ENCODE results near the gene MSRB1.

Gene MSRB1

GRCh38 chr16:1916640-1916990 is 26.4 kb downstream of the MSRB1 start:
- DNase-seq (ENCODE audit: insufficient read length, low spot score) (no peak), FAIRE-seq (no peak)
- no peak for TF ChIP-seq POLR2A (IDR thresholded peaks at IDR 0.05; ENCODE audit: low read depth, low read length)

GRCh38 chr16:1915732-1916639 is 27.0 kb downstream of the MSRB1 start:
- DNase-seq (ENCODE audit: insufficient read length, low spot score) (no peak), FAIRE-seq (no peak)
- TF ChIP-seq POLR2A (IDR thresholded peaks at IDR 0.05; ENCODE audit: low read depth, low read length), result no peak

GRCh38 chr16:1914988-1915387 is 28.0 kb downstream of the MSRB1 start:
- no peak for FAIRE-seq
- no peak for TF ChIP-seq POLR2A (IDR thresholded peaks at IDR 0.05; ENCODE audit: low read depth, low read length)
- DNase-seq (ENCODE audit: insufficient read length, low spot score), result no peak

GRCh38 chr16:1914084-1914608 is 28.9 kb downstream of the MSRB1 start:
- no peak for DNase-seq (ENCODE audit: insufficient read length, low spot score)
- FAIRE-seq, result no peak
- no peak for TF ChIP-seq POLR2A (IDR thresholded peaks at IDR 0.05; ENCODE audit: low read depth, low read length)

- no peak for DNase-seq (ENCODE audit: insufficient read length, low spot score)
- no peak for FAIRE-seq
- no peak for TF ChIP-seq POLR2A (IDR thresholded peaks at IDR 0.05; ENCODE audit: low read depth, low read length)
These were observed 29.5 kb downstream of the MSRB1 start for GRCh38 chr16:1913327-1914083.

- DNase-seq (ENCODE audit: insufficient read length, low spot score), result no peak
- no peak for FAIRE-seq
- TF ChIP-seq POLR2A (IDR thresholded peaks at IDR 0.05; ENCODE audit: low read depth, low read length), result no peak
These were observed 30.8 kb downstream of the MSRB1 start for GRCh38 chr16:1912215-1912543.

- DNase-seq (ENCODE audit: insufficient read length, low spot score) (no peak), FAIRE-seq (no peak)
- no peak for TF ChIP-seq POLR2A (IDR thresholded peaks at IDR 0.05; ENCODE audit: low read depth, low read length)
These were observed 31.4 kb downstream of the MSRB1 start for GRCh38 chr16:1911467-1912214.

GRCh38 chr16:1909561-1910231 is 33.3 kb downstream of the MSRB1 start:
- DNase-seq (ENCODE audit: insufficient read length, low spot score), result no peak
- no peak for TF ChIP-seq POLR2A (IDR thresholded peaks at IDR 0.05; ENCODE audit: low read depth, low read length)
- FAIRE-seq, result no peak

- FAIRE-seq (no peak), DNase-seq (ENCODE audit: insufficient read length, low spot score) (no peak)
- no peak for TF ChIP-seq POLR2A (IDR thresholded peaks at IDR 0.05; ENCODE audit: low read depth, low read length)
These were observed 34.0 kb downstream of the MSRB1 start for GRCh38 chr16:1908983-1909382.

- FAIRE-seq (no peak), DNase-seq (ENCODE audit: insufficient read length, low spot score) (no peak)
- no peak for TF ChIP-seq POLR2A (IDR thresholded peaks at IDR 0.05; ENCODE audit: low read depth, low read length)
These were observed 34.8 kb downstream of the MSRB1 start for GRCh38 chr16:1908184-1908583.

- FAIRE-seq (no peak), DNase-seq (ENCODE audit: insufficient read length, low spot score) (no peak)
- no peak for TF ChIP-seq POLR2A (IDR thresholded peaks at IDR 0.05; ENCODE audit: low read depth, low read length)
These were observed 35.7 kb downstream of the MSRB1 start for GRCh38 chr16:1907226-1907860.

- DNase-seq (ENCODE audit: insufficient read length, low spot score) (no peak), FAIRE-seq (no peak)
- TF ChIP-seq POLR2A (IDR thresholded peaks at IDR 0.05; ENCODE audit: low read depth, low read length), result no peak
These were observed 36.2 kb downstream of the MSRB1 start for GRCh38 chr16:1906846-1907165.

Data from H54 (cell line).